GM12878 (cell line): ENCODE measurements around the gene METTL16. TPM values are rescaled to one million over a fixed set of nuclear protein-coding genes. Genes with fewer than 3 reads are reported as not detected.

Source experiments
- BHLHE40 ChIP-seq, 2 experiments: fragments of 450-650 bp in 1 of 2; IDR thresholded peaks; 2 replicates each; pipeline ENCODE4 v1.6.1; 2011 to 2017; ENCODE audit warnings: low read depth in 2 of 2, borderline replicate concordance in 1 of 2, improper control_type of control experiment in 1 of 2, low read length in 1 of 2, mild to moderate bottlenecking in 1 of 2
- BMI1 ChIP-seq: fragments of 450-650 bp; IDR thresholded peaks from 2 replicates; pipeline ENCODE4 v1.6.1; 2016; ENCODE audit warnings: mild to moderate bottlenecking, moderate library complexity, borderline replicate concordance
- HCFC1 ChIP-seq: fragments of 150-350 bp; IDR thresholded peaks from 2 replicates; pipeline ENCODE4 v1.6.1; 2014; ENCODE audit warnings: low read length
- HDAC6 ChIP-seq: fragments of 200-600 bp; sonication (generic); IDR thresholded peaks from one replicate; pipeline ENCODE4 v1.8.0; 2017; ENCODE audit warnings: antibody characterized with exemption; ENCODE audit not compliant: unreplicated experiment
- IKZF1 ChIP-seq: fragments of 450-650 bp; conservative IDR thresholded peaks from 2 replicates; pipeline ENCODE4 v1.6.1; 2017; ENCODE audit warnings: antibody characterized with exemption, mild to moderate bottlenecking
- IRF4 ChIP-seq: IDR thresholded peaks from 2 replicates; pipeline ENCODE4 v1.6.1; 2011; ENCODE audit warnings: low read depth, low read length
- JUND ChIP-seq: IDR thresholded peaks from 2 replicates; pipeline ENCODE4 v1.6.1; 2012; ENCODE audit warnings: low read depth, mild to moderate bottlenecking, low read length, improper control_type of control experiment, moderate library complexity
- KAT2A ChIP-seq: conservative IDR thresholded peaks from 2 replicates; pipeline ENCODE4 v1.6.1; 2011; ENCODE audit warnings: low read depth, low read length; ENCODE audit not compliant: control insufficient read depth
- MXI1 ChIP-seq: fragments of 150-350 bp; IDR thresholded peaks from 2 replicates; pipeline ENCODE4 v1.6.1; 2011; ENCODE audit warnings: low read depth, mild to moderate bottlenecking, inconsistent platforms, low read length, improper control_type of control experiment
- NFYB ChIP-seq: IDR thresholded peaks from 2 replicates; pipeline ENCODE4 v1.6.1; 2011; ENCODE audit warnings: low read depth, mild to moderate bottlenecking, low read length, improper control_type of control experiment, moderate library complexity; ENCODE audit not compliant: insufficient read depth
- RAD21 ChIP-seq: IDR thresholded peaks from 2 replicates; pipeline ENCODE4 v1.6.1; 2011; ENCODE audit warnings: mild to moderate bottlenecking, low read depth, low read length, moderate library complexity; ENCODE audit not compliant: insufficient read depth
- RUNX3 ChIP-seq: IDR thresholded peaks from 2 replicates; pipeline ENCODE4 v1.6.1; 2012; ENCODE audit warnings: low read length, inconsistent platforms
- SMC3 ChIP-seq: IDR thresholded peaks from 2 replicates; pipeline ENCODE4 v1.6.1; 2011; ENCODE audit warnings: low read length, improper control_type of control experiment, borderline replicate concordance
- SREBF2 ChIP-seq: IDR thresholded peaks from 2 replicates; pipeline ENCODE4 v1.6.1; 2012; ENCODE audit warnings: mild to moderate bottlenecking, low read length
- YY1 ChIP-seq: IDR thresholded peaks from 2 replicates; pipeline ENCODE4 v1.6.1; 2011; ENCODE audit warnings: low read depth, mild to moderate bottlenecking, low read length
- ZBED1 ChIP-seq: IDR thresholded peaks from 2 replicates; pipeline ENCODE4 v1.6.1; 2016; ENCODE audit warnings: borderline replicate concordance
- ZZZ3 ChIP-seq: IDR thresholded peaks from 2 replicates; pipeline ENCODE4 v1.6.1; 2011; ENCODE audit warnings: low read depth; ENCODE audit not compliant: control insufficient read depth, insufficient read length
- polyA plus RNA-seq, 11 experiments: library from polyadenylated mRNA; depleted of rRNA in 4 of 11; unstranded in 6 of 11; stranded (reverse) in 5 of 11; fragments of >200 nt; fragmentation: Nextera tagmentation in 4 of 11; fragmentation: Illumina TruSeq in 1 of 11; extraction: Ambion mirVana in 4 of 11; extraction: Trizol in 1 of 11; gene quantifications; 1 replicate in 1 of 11; 2 replicates in 10 of 11; pipeline versions ENCODE4 v1.2.1 to v1.2.3, GENCODE V29; 2011 to 2016; ENCODE audit warnings: inconsistent platforms in 2 of 11, missing spikeins in 2 of 11, low read depth in 1 of 11
- total RNA-seq, 4 experiments: library from RNA; depleted of rRNA in 3 of 4; stranded (reverse); fragments of >200 nt in 3 of 4; fragmentation: Illumina TruSeq in 1 of 4; extraction: Trizol in 1 of 4; gene quantifications; 2 replicates each; pipeline versions ENCODE4 v1.2.1 to v1.2.3, GENCODE V29; 2013 to 2021
- TF ChIP-seq, protein P1 (sequence below): fragments of 450-650 bp; IDR thresholded peaks from 2 replicates; pipeline ENCODE4 v1.6.1; 2017; ENCODE audit warnings: borderline replicate concordance
- TF ChIP-seq, protein P2 (sequence below): fragments of 450-650 bp; IDR thresholded peaks from 2 replicates; pipeline ENCODE4 v1.6.1; 2017; ENCODE audit warnings: antibody characterized with exemption, mild to moderate bottlenecking, moderate library complexity
- TF ChIP-seq, protein P3 (sequence below): IDR thresholded peaks from 2 replicates; pipeline ENCODE4 v1.6.1; 2012; ENCODE audit warnings: mild to moderate bottlenecking, low read depth, low read length
- TF ChIP-seq, protein P4 (sequence below), 3 experiments: IDR thresholded peaks in 2 of 3; conservative IDR thresholded peaks in 1 of 3; 2 replicates each; pipeline ENCODE4 v1.5.1; 2011; ENCODE audit warnings: low read depth in 3 of 3, low read length in 3 of 3, mild to moderate bottlenecking in 3 of 3, control low read depth in 2 of 3, moderate library complexity in 2 of 3, inconsistent platforms in 1 of 3, mixed read lengths in 1 of 3; ENCODE audit not compliant: control insufficient read depth in 2 of 3, insufficient read depth in 1 of 3; ENCODE audit errors: extremely low read depth in 1 of 3

The METTL16 gene
- total and polyA plus RNA-seq, 10 of the 15 experiments (the other 5 are each of a cell fraction or from before 2014, with no cell fraction given): 15.6 to 34.3 (median 23.7) TPM

DNA sequence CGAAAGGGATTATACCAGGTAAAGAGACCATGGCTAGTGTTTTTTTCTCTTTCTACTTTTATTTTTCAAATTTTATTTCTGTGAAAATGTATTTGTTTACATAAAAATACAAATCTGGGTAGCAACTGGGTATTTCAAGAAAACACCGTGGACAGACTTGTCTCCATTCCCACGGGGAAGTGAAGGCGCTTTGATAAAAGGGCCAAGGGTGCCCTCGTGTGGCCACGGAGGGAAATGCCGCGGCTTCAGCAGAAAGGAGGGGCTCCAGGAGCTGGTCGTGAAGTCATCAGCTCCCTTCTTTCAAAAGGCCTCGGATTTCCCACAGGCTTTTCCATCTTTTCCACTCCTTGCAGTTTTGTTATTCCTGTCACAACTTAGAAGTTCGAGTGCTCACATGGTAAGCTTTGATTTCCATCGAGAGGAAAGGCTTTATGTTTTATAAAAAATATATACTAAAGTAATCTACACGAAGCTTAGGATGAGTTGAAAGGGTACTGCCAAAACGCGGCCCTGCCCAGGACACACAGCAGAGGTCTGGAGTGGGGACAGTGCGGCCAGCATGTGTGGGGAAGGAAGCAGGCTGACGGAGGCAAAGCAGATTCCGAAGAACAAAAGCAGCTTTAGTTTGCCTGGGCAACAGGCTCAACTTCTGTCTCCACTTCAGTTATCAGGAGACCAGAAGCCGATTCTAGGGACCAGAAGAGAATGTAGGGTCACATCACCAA is 95.5 kb downstream of the METTL16 start (continued):
- TF ChIP-seq BHLHE40 (IDR thresholded peaks at IDR 0.05; ENCODE audit: borderline replicate concordance in 1 of 2, low read depth in 2 of 2, low read length in 1 of 2) (no peak), IKZF1 (no peak), SREBF2 (no peak), YY1 (peak; percentile 67; the same call in 1 of the 2 replicates), BMI1 (no peak), SMC3 (peak; percentile 98), ZBED1 (no peak), HCFC1 (no peak), ZZZ3 (no peak), IRF4 (no peak), RAD21 (peak; percentile 88), RUNX3 (peak; percentile 11; the same call in 1 of the 2 replicates), JUND (no peak), KAT2A (no peak), NFYB (no peak), MXI1 (no peak), HDAC6 (no peak)
- TF ChIP-seq, protein P1, sequence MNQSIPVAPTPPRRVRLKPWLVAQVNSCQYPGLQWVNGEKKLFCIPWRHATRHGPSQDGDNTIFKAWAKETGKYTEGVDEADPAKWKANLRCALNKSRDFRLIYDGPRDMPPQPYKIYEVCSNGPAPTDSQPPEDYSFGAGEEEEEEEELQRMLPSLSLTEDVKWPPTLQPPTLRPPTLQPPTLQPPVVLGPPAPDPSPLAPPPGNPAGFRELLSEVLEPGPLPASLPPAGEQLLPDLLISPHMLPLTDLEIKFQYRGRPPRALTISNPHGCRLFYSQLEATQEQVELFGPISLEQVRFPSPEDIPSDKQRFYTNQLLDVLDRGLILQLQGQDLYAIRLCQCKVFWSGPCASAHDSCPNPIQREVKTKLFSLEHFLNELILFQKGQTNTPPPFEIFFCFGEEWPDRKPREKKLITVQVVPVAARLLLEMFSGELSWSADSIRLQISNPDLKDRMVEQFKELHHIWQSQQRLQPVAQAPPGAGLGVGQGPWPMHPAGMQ: no peak
- TF ChIP-seq, protein P2, sequence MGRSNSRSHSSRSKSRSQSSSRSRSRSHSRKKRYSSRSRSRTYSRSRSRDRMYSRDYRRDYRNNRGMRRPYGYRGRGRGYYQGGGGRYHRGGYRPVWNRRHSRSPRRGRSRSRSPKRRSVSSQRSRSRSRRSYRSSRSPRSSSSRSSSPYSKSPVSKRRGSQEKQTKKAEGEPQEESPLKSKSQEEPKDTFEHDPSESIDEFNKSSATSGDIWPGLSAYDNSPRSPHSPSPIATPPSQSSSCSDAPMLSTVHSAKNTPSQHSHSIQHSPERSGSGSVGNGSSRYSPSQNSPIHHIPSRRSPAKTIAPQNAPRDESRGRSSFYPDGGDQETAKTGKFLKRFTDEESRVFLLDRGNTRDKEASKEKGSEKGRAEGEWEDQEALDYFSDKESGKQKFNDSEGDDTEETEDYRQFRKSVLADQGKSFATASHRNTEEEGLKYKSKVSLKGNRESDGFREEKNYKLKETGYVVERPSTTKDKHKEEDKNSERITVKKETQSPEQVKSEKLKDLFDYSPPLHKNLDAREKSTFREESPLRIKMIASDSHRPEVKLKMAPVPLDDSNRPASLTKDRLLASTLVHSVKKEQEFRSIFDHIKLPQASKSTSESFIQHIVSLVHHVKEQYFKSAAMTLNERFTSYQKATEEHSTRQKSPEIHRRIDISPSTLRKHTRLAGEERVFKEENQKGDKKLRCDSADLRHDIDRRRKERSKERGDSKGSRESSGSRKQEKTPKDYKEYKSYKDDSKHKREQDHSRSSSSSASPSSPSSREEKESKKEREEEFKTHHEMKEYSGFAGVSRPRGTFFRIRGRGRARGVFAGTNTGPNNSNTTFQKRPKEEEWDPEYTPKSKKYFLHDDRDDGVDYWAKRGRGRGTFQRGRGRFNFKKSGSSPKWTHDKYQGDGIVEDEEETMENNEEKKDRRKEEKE: no peak
- TF ChIP-seq, protein P3, sequence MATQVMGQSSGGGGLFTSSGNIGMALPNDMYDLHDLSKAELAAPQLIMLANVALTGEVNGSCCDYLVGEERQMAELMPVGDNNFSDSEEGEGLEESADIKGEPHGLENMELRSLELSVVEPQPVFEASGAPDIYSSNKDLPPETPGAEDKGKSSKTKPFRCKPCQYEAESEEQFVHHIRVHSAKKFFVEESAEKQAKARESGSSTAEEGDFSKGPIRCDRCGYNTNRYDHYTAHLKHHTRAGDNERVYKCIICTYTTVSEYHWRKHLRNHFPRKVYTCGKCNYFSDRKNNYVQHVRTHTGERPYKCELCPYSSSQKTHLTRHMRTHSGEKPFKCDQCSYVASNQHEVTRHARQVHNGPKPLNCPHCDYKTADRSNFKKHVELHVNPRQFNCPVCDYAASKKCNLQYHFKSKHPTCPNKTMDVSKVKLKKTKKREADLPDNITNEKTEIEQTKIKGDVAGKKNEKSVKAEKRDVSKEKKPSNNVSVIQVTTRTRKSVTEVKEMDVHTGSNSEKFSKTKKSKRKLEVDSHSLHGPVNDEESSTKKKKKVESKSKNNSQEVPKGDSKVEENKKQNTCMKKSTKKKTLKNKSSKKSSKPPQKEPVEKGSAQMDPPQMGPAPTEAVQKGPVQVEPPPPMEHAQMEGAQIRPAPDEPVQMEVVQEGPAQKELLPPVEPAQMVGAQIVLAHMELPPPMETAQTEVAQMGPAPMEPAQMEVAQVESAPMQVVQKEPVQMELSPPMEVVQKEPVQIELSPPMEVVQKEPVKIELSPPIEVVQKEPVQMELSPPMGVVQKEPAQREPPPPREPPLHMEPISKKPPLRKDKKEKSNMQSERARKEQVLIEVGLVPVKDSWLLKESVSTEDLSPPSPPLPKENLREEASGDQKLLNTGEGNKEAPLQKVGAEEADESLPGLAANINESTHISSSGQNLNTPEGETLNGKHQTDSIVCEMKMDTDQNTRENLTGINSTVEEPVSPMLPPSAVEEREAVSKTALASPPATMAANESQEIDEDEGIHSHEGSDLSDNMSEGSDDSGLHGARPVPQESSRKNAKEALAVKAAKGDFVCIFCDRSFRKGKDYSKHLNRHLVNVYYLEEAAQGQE: no peak
- TF ChIP-seq, protein P4, sequence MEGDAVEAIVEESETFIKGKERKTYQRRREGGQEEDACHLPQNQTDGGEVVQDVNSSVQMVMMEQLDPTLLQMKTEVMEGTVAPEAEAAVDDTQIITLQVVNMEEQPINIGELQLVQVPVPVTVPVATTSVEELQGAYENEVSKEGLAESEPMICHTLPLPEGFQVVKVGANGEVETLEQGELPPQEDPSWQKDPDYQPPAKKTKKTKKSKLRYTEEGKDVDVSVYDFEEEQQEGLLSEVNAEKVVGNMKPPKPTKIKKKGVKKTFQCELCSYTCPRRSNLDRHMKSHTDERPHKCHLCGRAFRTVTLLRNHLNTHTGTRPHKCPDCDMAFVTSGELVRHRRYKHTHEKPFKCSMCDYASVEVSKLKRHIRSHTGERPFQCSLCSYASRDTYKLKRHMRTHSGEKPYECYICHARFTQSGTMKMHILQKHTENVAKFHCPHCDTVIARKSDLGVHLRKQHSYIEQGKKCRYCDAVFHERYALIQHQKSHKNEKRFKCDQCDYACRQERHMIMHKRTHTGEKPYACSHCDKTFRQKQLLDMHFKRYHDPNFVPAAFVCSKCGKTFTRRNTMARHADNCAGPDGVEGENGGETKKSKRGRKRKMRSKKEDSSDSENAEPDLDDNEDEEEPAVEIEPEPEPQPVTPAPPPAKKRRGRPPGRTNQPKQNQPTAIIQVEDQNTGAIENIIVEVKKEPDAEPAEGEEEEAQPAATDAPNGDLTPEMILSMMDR (IDR thresholded peaks at IDR 0.05 in 2 of 3, conservative IDR thresholded peaks at IDR 0.05 in 1 of 3; ENCODE audit: control insufficient read depth in 2 of 3, extremely low read depth in 1 of 3, insufficient read depth in 1 of 3, low read depth in 3 of 3, low read length in 3 of 3): peak; percentile 97
